ENCODE results near the gene NUDT3. TPM values are rescaled to one million over a fixed set of nuclear protein-coding genes. Genes with fewer than 3 reads are reported as not detected.
A peak's percentile ranks its signal among the peaks of the same experiment; 100 is the strongest.
"Not testable (repeated sequence)": the region's sequence is repeated elsewhere in the genome, so short reads cannot be mapped to it uniquely, and the experiment has no call there.

The NUDT3 gene
- total RNA-seq, 4 donors from 2014 or later: 32.2 to 66.3 (median 46.9) TPM

GRCh38 chr6:34325633-34326032 lies 66.8 kb downstream of the NUDT3 start:
- peaks cover 0 to 11% (median 0%) of the 10 kb centered on the region in 3 donors for H3K4me1 ChIP-seq
- no peak overlapping the region for H3K4me3 ChIP-seq
- no peaks in the 10 kb centered on the region for H3K27me3 ChIP-seq
- H3K36me3 ChIP-seq: no peaks in the 10 kb centered on the region
- no peak overlapping the region for H3K27ac ChIP-seq
- no peak for ATAC-seq
- 91 to 99% methylated on average over 4 of the region's 4 CpGs for WGBS, 2 donors (ENCODE audit: low coverage in 1 of 2)
- TF ChIP-seq EP300 (IDR thresholded peaks at IDR 0.05) (no peak), POLR2A (IDR thresholded peaks at IDR 0.05) (no peak), POLR2AphosphoS5 (IDR thresholded peaks at IDR 0.05) (no peak), CTCF (IDR thresholded peaks at IDR 0.05) (no peak)
- H3K9me3 ChIP-seq: no peaks in the 10 kb centered on the region

GRCh38 chr6:34324738-34325444 lies 67.6 kb downstream of the NUDT3 start:
- peaks cover 0 to 11% (median 0%) of the 10 kb centered on the region in 3 donors for H3K4me1 ChIP-seq
- no peaks in the 10 kb centered on the region for H3K9me3 ChIP-seq
- ATAC-seq: peak; percentile 53
- peaks cover 0 to 5% of the 10 kb centered on the region in 2 donors for H3K36me3 ChIP-seq
- H3K4me3 ChIP-seq: no peak overlapping the region
- H3K27ac ChIP-seq: peak overlapping the region in 1 of 4 donors; percentile 41
- TF ChIP-seq EP300 (IDR thresholded peaks at IDR 0.05) (no peak), POLR2A (IDR thresholded peaks at IDR 0.05) (no peak), POLR2AphosphoS5 (IDR thresholded peaks at IDR 0.05) (no peak), CTCF (IDR thresholded peaks at IDR 0.05) (no peak)
- WGBS, 2 donors (ENCODE audit: low coverage in 1 of 2): 38 to 45% methylated on average over 8 of the region's 8 CpGs
- H3K27me3 ChIP-seq: no peaks in the 10 kb centered on the region

- H3K4me3 ChIP-seq, H3K27me3 ChIP-seq, ATAC-seq, H3K36me3 ChIP-seq, H3K9me3 ChIP-seq, H3K27ac ChIP-seq: not testable (repeated sequence)
- H3K4me1 ChIP-seq: peaks cover 0 to 15% (median 0%) of the 10 kb centered on the region in 3 donors
- WGBS, 2 donors (ENCODE audit: low coverage in 1 of 2): 94 to 100% methylated on average over 2 of the region's 2 CpGs
These were observed 68.2 kb downstream of the NUDT3 start for GRCh38 chr6:34324221-34324620.

- Histone ChIP-seq H3K36me3 (peaks cover 0 to 5% of the 10 kb centered on the region in 2 donors), H3K4me1 (peaks cover 0 to 24% (median 0%) of the 10 kb centered on the region in 3 donors), H3K27ac (no peak overlapping the region), H3K4me3 (no peak overlapping the region), H3K9me3 (no peaks in the 10 kb centered on the region), H3K27me3 (no peaks in the 10 kb centered on the region)
- 100% methylated on average over 5 of the region's 6 CpGs; no CpG with 5 or more reads in 1 of the 2 donors for WGBS, 2 donors (ENCODE audit: low coverage in 1 of 2)
- no peak for TF ChIP-seq EP300 (IDR thresholded peaks at IDR 0.05)
- no peak for TF ChIP-seq POLR2A (IDR thresholded peaks at IDR 0.05)
- TF ChIP-seq POLR2AphosphoS5 (IDR thresholded peaks at IDR 0.05): no peak
- TF ChIP-seq CTCF (IDR thresholded peaks at IDR 0.05): no peak
- ATAC-seq: no peak
These were observed 69.2 kb downstream of the NUDT3 start for GRCh38 chr6:34323300-34323699.

GRCh38 chr6:34322732-34323131 lies 69.7 kb downstream of the NUDT3 start:
- TF ChIP-seq EP300 (IDR thresholded peaks at IDR 0.05) (no peak), CTCF (IDR thresholded peaks at IDR 0.05) (no peak), POLR2A (IDR thresholded peaks at IDR 0.05) (no peak), POLR2AphosphoS5 (IDR thresholded peaks at IDR 0.05) (no peak)
- 85 to 100% methylated on average over 1 of the region's 1 CpG for WGBS, 2 donors (ENCODE audit: low coverage in 1 of 2)
- no peaks in the 10 kb centered on the region for H3K27me3 ChIP-seq

More at GRCh38 chr6:34322732-34323131, 69.7 kb downstream of the NUDT3 start:
- no peak overlapping the region for H3K4me3 ChIP-seq
- H3K27ac ChIP-seq: no peak overlapping the region
- ATAC-seq: no peak
- peaks cover 0 to 5% of the 10 kb centered on the region in 2 donors for H3K36me3 ChIP-seq
- no peaks in the 10 kb centered on the region for H3K9me3 ChIP-seq
- H3K4me1 ChIP-seq: peaks cover 0 to 29% (median 0%) of the 10 kb centered on the region in 3 donors

Data from gastroesophageal sphincter (tissue), 4 donors.